GM12875 (cell line): ENCODE data around the gene LMNTD1.

Source experiments
- H3K4me3 ChIP-seq: one replicate; pipeline ENCODE4 v1.5.1; 2011; ENCODE audit warnings: low read depth, low read length, control low read depth
- CTCF ChIP-seq: IDR thresholded peaks from 2 replicates; pipeline ENCODE4 v1.5.1; 2011; ENCODE audit warnings: low read depth, mild to moderate bottlenecking, control low read depth, inconsistent platforms, low read length, moderate library complexity, borderline replicate concordance; ENCODE audit not compliant: insufficient read depth

The LMNTD1 gene

GRCh38 chr12:25587346-25587745 lies 34.3 kb upstream of the LMNTD1 start:
- H3K4me3 ChIP-seq, result no peak overlapping the region
- TF ChIP-seq CTCF, result no peak

- no peak for TF ChIP-seq CTCF
- H3K4me3 ChIP-seq, result no peak overlapping the region
These were observed 32.6 kb upstream of the LMNTD1 start for GRCh38 chr12:25585662-25586061.

- no peak for TF ChIP-seq CTCF
- no peak overlapping the region for H3K4me3 ChIP-seq
These were observed 32.0 kb upstream of the LMNTD1 start for GRCh38 chr12:25585021-25585523.

DNA sequence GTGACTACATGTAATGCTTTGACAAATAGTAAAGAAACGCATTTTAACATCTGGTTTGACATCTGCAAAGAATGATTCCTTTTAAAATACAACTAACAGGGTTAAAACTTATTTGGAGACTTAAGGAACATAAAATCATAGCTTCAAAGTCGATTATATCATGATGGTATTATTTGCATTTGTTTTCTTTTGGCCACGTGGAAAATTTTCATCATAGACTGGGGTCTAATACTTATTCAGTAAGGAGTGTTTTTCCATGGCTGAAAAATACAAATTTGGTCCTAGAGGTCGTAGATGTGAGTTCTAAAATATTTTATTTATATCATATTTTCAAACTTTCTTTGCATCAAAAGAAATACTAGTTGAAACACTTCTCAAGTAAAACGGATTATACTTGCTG lies 31.5 kb upstream of the LMNTD1 start:
- H3K4me3 ChIP-seq, result no peak overlapping the region
- no peak for TF ChIP-seq CTCF

DNA sequence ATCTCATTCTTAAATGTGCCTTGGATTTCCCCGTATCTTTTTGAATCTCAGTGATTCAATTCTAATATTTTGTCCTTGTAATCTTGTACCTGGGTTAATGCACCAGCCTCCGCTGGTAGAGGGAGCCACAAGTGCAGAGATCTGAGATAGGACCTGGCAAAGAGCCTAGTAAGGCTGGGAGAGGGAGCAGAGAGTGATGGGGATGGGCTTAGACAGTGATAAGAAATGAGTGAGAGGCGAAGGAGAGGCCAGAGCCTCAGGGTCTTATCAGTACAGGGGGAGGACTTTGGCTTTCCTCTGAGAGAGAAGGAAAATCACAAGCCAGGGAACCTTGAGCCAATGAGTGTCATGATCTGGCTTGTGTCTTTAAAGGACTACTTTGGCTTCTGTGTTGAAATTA lies 30.5 kb upstream of the LMNTD1 start:
- no peak for TF ChIP-seq CTCF
- H3K4me3 ChIP-seq, result no peak overlapping the region

DNA sequence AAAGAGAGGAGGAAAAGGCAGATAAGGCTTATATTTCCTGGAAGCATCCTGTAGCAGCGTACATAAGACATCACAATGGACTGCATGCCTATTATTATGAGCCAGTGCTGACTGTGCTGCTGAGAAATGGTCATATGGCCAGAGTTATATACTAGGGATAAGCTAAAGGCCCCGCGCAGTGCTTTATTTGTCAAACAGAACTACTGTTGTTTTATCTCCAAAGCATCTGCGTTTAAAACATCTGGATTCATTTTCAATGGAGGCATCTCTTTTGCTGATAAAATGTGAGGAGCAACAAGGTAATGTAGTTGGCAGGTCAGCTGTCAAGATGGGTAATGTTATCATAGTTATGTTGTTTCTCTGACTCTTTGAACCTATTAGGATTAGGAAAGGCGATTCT lies 28.0 kb upstream of the LMNTD1 start:
- TF ChIP-seq CTCF, result no peak

GRCh38 chr12:25578411-25579143 lies 25.5 kb upstream of the LMNTD1 start:
- TF ChIP-seq CTCF, result no peak
- H3K4me3 ChIP-seq, result no peak overlapping the region

More for the DNA sequence above, 28.0 kb upstream of the LMNTD1 start:
- no peak overlapping the region for H3K4me3 ChIP-seq
